K562 (cell line): ENCODE measurements around the gene CD46. TPM values are rescaled to one million over a fixed set of nuclear protein-coding genes. Genes with fewer than 3 reads are reported as not detected.

Experiments
- ATAC-seq: fragments of 200-7000 bp; cut with Tn5 transposase; 3 replicates; pipeline ENCODE4 v1.9.1; 2020; ENCODE audit warnings: moderate library complexity
- BruUV-seq: library from RNA; stranded (reverse); fragments of 400-500 nt; replicated peaks from 2 replicates; lab custom pipeline; 2021; lab: Mats Ljungman, UMichigan
- CTCF ChIA-PET: fragments of 300-600 bp; formaldehyde crosslinking; extraction: SDS; loops from one replicate; lab custom pipeline; 2021; ENCODE audit warnings: low intra/inter-chr PET ratio; lab: Yijun Ruan, JAX
- POLR2A ChIA-PET: fragments of 300-600, 350-650 bp; sonication (Branson Sonifier 250); formaldehyde crosslinking; extraction: SDS; loops from one replicate; lab custom pipeline; 2021; ENCODE audit warnings: antibody characterized with exemption, inconsistent platforms; lab: Yijun Ruan, JAX
- DNase-seq, 4 experiments: peaks; one replicate each; pipeline versions ENCODE4 v3.0.0 to v3.0.0-alpha.2; 2011 to 2018; ENCODE audit warnings: low spot score in 3 of 4, mixed read lengths in 3 of 4; ENCODE audit errors: extremely low read depth in 1 of 4
- FAIRE-seq: peaks from 2 replicates; lab custom pipeline; 2011; peaks lifted over from hg19 to GRCh38; lab: Jason Lieb, UNC
- H2AFZ ChIP-seq: 2 replicates; pipeline ENCODE4 v1.6.0; 2011; ENCODE audit warnings: low read depth, low read length, control low read depth, inconsistent platforms
- H3K27ac ChIP-seq: fragments of 200-600 bp; 3 replicates; pipeline ENCODE4 v1.8.0; 2011; ENCODE audit warnings: low read depth, mild to moderate bottlenecking, control low read depth, inconsistent platforms, low read length, moderate library complexity, mixed read lengths; ENCODE audit errors: extremely low read depth
- H3K27me3 ChIP-seq, 2 experiments: fragments of 300-600 bp in 1 of 2; 2 replicates in 1 of 2; 3 replicates in 1 of 2; pipeline versions ENCODE4 v1.6.0 to v1.8.0; 2011; ENCODE audit warnings: inconsistent platforms in 2 of 2, low read length in 2 of 2, mild to moderate bottlenecking in 1 of 2, mixed read lengths in 1 of 2, moderate library complexity in 1 of 2; ENCODE audit not compliant: control insufficient read depth in 2 of 2, insufficient read depth in 2 of 2
- H3K36me3 ChIP-seq: fragments of 300-600 bp; 3 replicates; pipeline ENCODE4 v1.8.0; 2011; ENCODE audit warnings: mild to moderate bottlenecking, low read length, inconsistent platforms; ENCODE audit not compliant: control insufficient read depth, insufficient read depth
- H3K4me1 ChIP-seq, 2 experiments: fragments of 200-600 bp in 1 of 2; replicated peaks in 1 of 2; 2 replicates in 1 of 2; 3 replicates in 1 of 2; pipeline versions ENCODE4 v1.5.1 to v1.8.0; 2011; ENCODE audit warnings: inconsistent platforms in 2 of 2, low read length in 2 of 2, mild to moderate bottlenecking in 1 of 2, mixed read lengths in 1 of 2, moderate library complexity in 1 of 2; ENCODE audit not compliant: control insufficient read depth in 2 of 2, insufficient read depth in 2 of 2
- H3K4me2 ChIP-seq: 2 replicates; pipeline ENCODE4 v1.6.1; 2011; ENCODE audit warnings: low read length, control low read depth, inconsistent platforms, mixed read lengths; ENCODE audit not compliant: insufficient read depth
- H3K4me3 ChIP-seq: fragments of 200-600 bp; sonication (generic), shearing (Covaris generic); 2 replicates; pipeline ENCODE4 v1.5.1; 2016; ENCODE audit warnings: control low read depth, inconsistent platforms
- H3K79me2 ChIP-seq: fragments of 200-600 bp; 3 replicates; pipeline ENCODE4 v1.8.0; 2011; ENCODE audit warnings: low read length, inconsistent platforms; ENCODE audit not compliant: control insufficient read depth, insufficient read depth
- H3K9ac ChIP-seq, 2 experiments: 2 replicates each; pipeline versions ENCODE4 v1.6.0 to v1.6.1; 2011; ENCODE audit warnings: low read depth in 2 of 2, low read length in 2 of 2, control low read depth in 1 of 2, inconsistent platforms in 1 of 2, mild to moderate bottlenecking in 1 of 2, mixed read lengths in 1 of 2; ENCODE audit not compliant: insufficient read depth in 1 of 2
- H3K9me1 ChIP-seq: one replicate; pipeline ENCODE4 v1.6.0; 2011; ENCODE audit warnings: inconsistent platforms, mild to moderate bottlenecking, low read length, moderate library complexity; ENCODE audit not compliant: control insufficient read depth, insufficient read depth
- H3K9me3 ChIP-seq: replicated peaks from 2 replicates; pipeline ENCODE4 v1.5.1; 2011; ENCODE audit warnings: low read depth, low read length, inconsistent platforms; ENCODE audit not compliant: control insufficient read depth, insufficient read depth
- H4K20me1 ChIP-seq: replicated peaks from 2 replicates; pipeline ENCODE4 v1.6.1; 2011; ENCODE audit warnings: low read length, inconsistent platforms, mixed read lengths; ENCODE audit not compliant: control insufficient read depth, insufficient read depth
- BMI1 ChIP-seq: fragments of 150-350 bp; IDR thresholded peaks from 2 replicates; pipeline ENCODE4 v1.6.1; 2014; ENCODE audit warnings: low read length
- CBX8 ChIP-seq: fragments of 200-600 bp; sonication (generic); IDR thresholded peaks from 2 replicates; pipeline ENCODE4 v1.6.1; 2012; ENCODE audit warnings: borderline replicate concordance, mixed run types, low read depth, mild to moderate bottlenecking, moderate library complexity, mixed read lengths, low read length, control low read depth, inconsistent platforms; ENCODE audit not compliant: poor library complexity, severe bottlenecking; ENCODE audit errors: extremely low read depth
- ETV1 ChIP-seq: fragments of 450-650 bp; conservative IDR thresholded peaks from 2 replicates; pipeline ENCODE4 v1.6.1; 2016; ENCODE audit warnings: missing genetic modification characterization, control low read depth, low read depth, missing compliant biosample characterization
- FOXP1 ChIP-seq: sonication (generic); formaldehyde crosslinking; IDR thresholded peaks from 2 replicates; pipeline ENCODE4 v1.8.0; 2022; ENCODE audit warnings: mild to moderate bottlenecking, missing genetic modification reagents
- GTF2E2 ChIP-seq: fragments of 200-800 bp; sonication (Bioruptor generic); IDR thresholded peaks from 2 replicates; pipeline ENCODE4 v1.6.1; 2016; ENCODE audit warnings: missing genetic modification characterization, missing compliant biosample characterization
- JUNB ChIP-seq: fragments of 450-650 bp; formaldehyde crosslinking; conservative IDR thresholded peaks from 2 replicates; pipeline ENCODE4 v1.4.0; 2020; ENCODE audit warnings: mild to moderate bottlenecking
- MBD2 ChIP-seq: sonication (generic); IDR thresholded peaks from 2 replicates; pipeline ENCODE4 v1.6.1; 2016; ENCODE audit warnings: low read depth, borderline replicate concordance
- NFE2 ChIP-seq: IDR thresholded peaks from 2 replicates; pipeline ENCODE4 v1.6.1; 2014; ENCODE audit warnings: antibody characterized with exemption, low read depth
- PTRF ChIP-seq: fragments of 450-650 bp; IDR thresholded peaks from 2 replicates; pipeline ENCODE4 v1.6.1; 2016; ENCODE audit warnings: mild to moderate bottlenecking, missing genetic modification characterization, missing compliant biosample characterization
- RBM14 ChIP-seq: fragments of 200-400 bp; formaldehyde crosslinking; IDR thresholded peaks from 2 replicates; pipeline ENCODE4 v1.6.1; 2018; ENCODE audit warnings: low read depth, mild to moderate bottlenecking, low read length, moderate library complexity, borderline replicate concordance; ENCODE audit not compliant: insufficient read depth
- SAFB ChIP-seq: fragments of 200-400 bp; formaldehyde crosslinking; IDR thresholded peaks from 2 replicates; pipeline ENCODE4 v1.6.1; 2017; ENCODE audit warnings: low read depth, low read length, borderline replicate concordance
- TSC22D4 ChIP-seq: fragments of 450-650 bp; IDR thresholded peaks from 2 replicates; pipeline ENCODE4 v1.6.1; 2016; ENCODE audit warnings: missing genetic modification characterization, missing biosample characterization, control low read depth
- ZBTB33 ChIP-seq: sonication (generic); formaldehyde crosslinking; IDR thresholded peaks from 2 replicates; pipeline ENCODE4 v1.8.1; 2023; ENCODE audit warnings: mild to moderate bottlenecking, missing genetic modification reagents
- ZKSCAN8 ChIP-seq: fragments of 200-800 bp; sonication (Bioruptor generic); IDR thresholded peaks from 2 replicates; pipeline ENCODE4 v1.6.1; 2016; ENCODE audit warnings: missing genetic modification characterization, missing compliant biosample characterization
- ZNF124 ChIP-seq: sonication (generic); formaldehyde crosslinking; IDR thresholded peaks from 2 replicates; pipeline ENCODE4 v1.8.1; 2022; ENCODE audit warnings: missing genetic modification reagents
- ZNF197 ChIP-seq: fragments of 200-800 bp; sonication (Bioruptor generic); IDR thresholded peaks from 2 replicates; pipeline ENCODE4 v1.6.1; 2016; ENCODE audit warnings: low read depth, missing genetic modification characterization, missing compliant biosample characterization
- ZNF551 ChIP-seq: fragments of 250-450 bp; sonication (Bioruptor Pico); IDR thresholded peaks from 2 replicates; pipeline ENCODE4 v1.5.0; 2021; ENCODE audit warnings: mild to moderate bottlenecking, moderate library complexity
- ZNF764 ChIP-seq: fragments of 250-450 bp; sonication (Bioruptor Pico); IDR thresholded peaks from 2 replicates; pipeline ENCODE4 v1.4.0; 2020; ENCODE audit warnings: low read depth, mild to moderate bottlenecking, moderate library complexity
- WGBS: fragments of 100-300 bp; shearing (Covaris generic); methylation state at CpG from one replicate; pipeline ENCODE4 v1.1.6; 2016; ENCODE audit warnings: low coverage, mixed read lengths; ENCODE audit not compliant: insufficient coverage; ENCODE audit errors: missing lambda C conversion rate; 5-methylcytosine and 5-hydroxymethylcytosine counted together
- in situ Hi-C: fragments of 300-500 bp; cut with MboI; formaldehyde crosslinking; loops from 4 replicates; pipeline ENCODE4 v1.15.0; 2018; ENCODE audit warnings: inconsistent platforms, mixed read lengths
- intact Hi-C: fragments of 100-400 bp; cut with micrococcal nuclease; formaldehyde crosslinking; loops from 2 replicates; pipeline ENCODE4 v1.14.2; 2022
- polyA plus RNA-seq, 8 experiments: library from polyadenylated mRNA; depleted of rRNA in 4 of 8; stranded (reverse) in 5 of 8; unstranded in 3 of 8; fragments of >200 nt; fragmentation: Nextera tagmentation in 2 of 8; fragmentation: Illumina TruSeq in 1 of 8; extraction: Ambion mirVana in 2 of 8; extraction: Trizol in 1 of 8; gene quantifications; 2 replicates each; pipeline versions ENCODE4 v1.2.1 to v1.2.3, GENCODE V29; 2011 to 2014; ENCODE audit warnings: inconsistent platforms in 1 of 8, missing spikeins in 1 of 8
- total RNA-seq, 7 experiments: library from RNA; depleted of rRNA in 6 of 7; stranded (reverse); fragments of >200 nt in 6 of 7; fragmentation: Illumina TruSeq in 2 of 7; extraction: Trizol in 2 of 7; gene quantifications; 2 replicates each; pipeline versions ENCODE4 v1.2.1 to v1.2.3, GENCODE V29; 2011 to 2021; ENCODE audit warnings: low replicate concordance in 1 of 7

CD46 gene
- total and polyA plus RNA-seq, 9 of the 15 experiments (the other 6 are each of a cell fraction or from before 2014, with no cell fraction given), result 87.9 to 374 (median 156) TPM

GRCh38 chr1:207842506-207842905 lies 90.7 kb downstream of the CD46 start:
- Histone ChIP-seq H3K4me1 (peaks cover 9 to 15% of the 10 kb centered on the region in 2 experiments), H3K9ac (no peak overlapping the region), H3K79me2 (peaks cover 7% of the 10 kb centered on the region; the same call in 2 of the 3 replicates), H3K27ac (no peak overlapping the region), H3K27me3 (no peaks in the 10 kb centered on the region), H3K9me3 (no peaks in the 10 kb centered on the region), H3K36me3 (peaks cover 2% of the 10 kb centered on the region; the same call in 2 of the 3 replicates), H3K4me2 (no peak overlapping the region), H3K9me1 (no peaks in the 10 kb centered on the region), H4K20me1 (no peaks in the 10 kb centered on the region), H3K4me3 (no peak overlapping the region), H2AFZ (no peak overlapping the region)
- FAIRE-seq (no peak), DNase-seq (no peak), ATAC-seq (no peak)
- ChIA-PET CTCF (no interaction called here), POLR2A (interaction anchor here (0.7 to 2.4 kb wide), 5 partner anchors 14 to 382 kb away, joined by 3 to 9 read pairs (median 4); no protein-coding TSS in a partner anchor)
- in situ Hi-C loops, result no loop called here
- intact Hi-C loops, result no loop called here
- BruUV-seq, result no TSS peak
- 57% methylated on average over 6 of the region's 6 CpGs for WGBS
- TF ChIP-seq JUNB (CRISPR knock-in tag), result no peak
- TF ChIP-seq ZNF551 (CRISPR knock-in tag), result no peak
- no peak for TF ChIP-seq NFE2
- no peak for TF ChIP-seq ETV1 (tag)
- TF ChIP-seq PTRF (tag), result no peak
- no peak for TF ChIP-seq ZNF124
- no peak for TF ChIP-seq GTF2E2 (tag)
- no peak for TF ChIP-seq MBD2
- no peak for TF ChIP-seq TSC22D4 (tag)
- no peak for TF ChIP-seq RBM14
- no peak for TF ChIP-seq FOXP1 (CRISPR knock-in tag)
- TF ChIP-seq SAFB, result no peak
- TF ChIP-seq ZKSCAN8 (CRISPR knock-in tag), result no peak
- TF ChIP-seq ZBTB33 (CRISPR knock-in tag), result no peak
- TF ChIP-seq BMI1, result no peak
- no peak for TF ChIP-seq ZNF764 (CRISPR knock-in tag)
- TF ChIP-seq ZNF197 (CRISPR knock-in tag), result no peak
- no peak for TF ChIP-seq CBX8
